ENCODE data around the gene TPTE2.

DNA sequence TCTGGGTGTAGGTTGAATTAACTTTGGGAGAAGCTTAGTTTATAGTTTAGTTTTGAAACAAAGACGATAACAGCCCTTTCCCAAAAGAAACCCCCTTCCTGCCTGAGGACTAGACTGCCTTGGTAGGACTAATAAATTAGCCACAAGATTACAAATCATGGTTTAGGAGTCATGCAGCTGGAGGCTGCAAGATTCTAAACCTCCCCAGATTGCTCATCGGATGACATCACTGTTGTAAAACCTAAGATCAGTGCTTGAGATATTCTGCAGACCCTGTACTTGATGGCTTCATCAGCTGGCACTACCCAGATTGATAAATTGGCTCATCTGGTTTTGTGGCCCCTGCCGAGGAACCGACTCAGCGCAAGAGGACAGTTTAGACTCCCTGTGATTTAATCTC, 36.2 kb upstream of the TPTE2 start:
- TF ChIP-seq CTCF (optimal IDR thresholded peaks at IDR 0.05 in 1 of 3, IDR thresholded peaks at IDR 0.05 in 1 of 3, conservative IDR thresholded peaks at IDR 0.05 in 1 of 3; ENCODE audit: extremely low read depth in 1 of 3, insufficient read depth in 2 of 3, low read length in 3 of 3) = no peak
- TF ChIP-seq EZH2 (IDR thresholded peaks at IDR 0.05; ENCODE audit: low read length) = no peak

Measured in keratinocyte (primary cell).